Stimulated activated CD8-positive, alpha-beta memory T cell treated with anti-CD3 and anti-CD28 coated beads, Interleukin-7, amount 100 ng/mL, for 24 hours (primary cell): ENCODE data around the gene TADA1.

ENCODE experiments used
- DNase-seq: peaks from one replicate; pipeline ENCODE4 v3.0.0-alpha.2; 2020; ENCODE audit warnings: low read depth

Gene TADA1

GRCh38 chr1:166875734-166876539 is at the start of gene TADA1:
TADA1 (minus strand) TSS chr1:166876264; CDS start chr1:166876233, 31 bp downstream.
- DNase-seq = peak; percentile 98

- no peak for DNase-seq
These were observed 48.9 kb upstream of the TADA1 start for GRCh38 chr1:166924823-166925541.

- DNase-seq = no peak
These were observed 44.8 kb upstream of the TADA1 start for GRCh38 chr1:166920561-166921475.

- no peak for DNase-seq
These were observed 42.9 kb upstream of the TADA1 start for GRCh38 chr1:166918956-166919316.

GRCh38 chr1:166918088-166918955 is 42.3 kb upstream of the TADA1 start:
- DNase-seq = no peak

GRCh38 chr1:166915941-166916340 is 39.9 kb upstream of the TADA1 start:
- DNase-seq = no peak

GRCh38 chr1:166915042-166915441 is 39.0 kb upstream of the TADA1 start:
- no peak for DNase-seq

- no peak for DNase-seq
These were observed 38.0 kb upstream of the TADA1 start for GRCh38 chr1:166914111-166914510.

GRCh38 chr1:166911624-166912023 is 35.6 kb upstream of the TADA1 start:
- no peak for DNase-seq

- peak; percentile 33 for DNase-seq
These were observed 34.4 kb upstream of the TADA1 start for GRCh38 chr1:166910396-166910994.

- DNase-seq = no peak
These were observed 32.9 kb upstream of the TADA1 start for GRCh38 chr1:166908942-166909341.

GRCh38 chr1:166907763-166908162 is 31.7 kb upstream of the TADA1 start:
- no peak for DNase-seq

GRCh38 chr1:166907051-166907450 is 31.0 kb upstream of the TADA1 start:
- no peak for DNase-seq

- DNase-seq = no peak
These were observed 30.6 kb upstream of the TADA1 start for GRCh38 chr1:166906647-166907046.

- no peak for DNase-seq
These were observed 29.8 kb upstream of the TADA1 start for GRCh38 chr1:166905900-166906299.

- DNase-seq = no peak
These were observed 29.1 kb upstream of the TADA1 start for GRCh38 chr1:166905136-166905535.

GRCh38 chr1:166903232-166903631 is 27.2 kb upstream of the TADA1 start:
- DNase-seq = no peak

GRCh38 chr1:166902279-166902678 is 26.2 kb upstream of the TADA1 start:
- DNase-seq = no peak

GRCh38 chr1:166900987-166901386 is 24.9 kb upstream of the TADA1 start:
- DNase-seq = no peak

- no peak for DNase-seq
These were observed 23.7 kb upstream of the TADA1 start for GRCh38 chr1:166899769-166900168.

- DNase-seq = no peak
These were observed 19.7 kb upstream of the TADA1 start for GRCh38 chr1:166895766-166896165.
